PC-9 (cell line): ENCODE measurements around the gene EAF1.

Experiments
- CTCF ChIP-seq: fragments of 200-600 bp; sonication (generic); conservative IDR thresholded peaks from 2 replicates; pipeline ENCODE4 v1.6.1; 2017; ENCODE audit warnings: mixed run types, antibody characterized with exemption, mild to moderate bottlenecking, moderate library complexity
- EZH2 ChIP-seq: fragments of 200-600 bp; sonication (generic); IDR thresholded peaks from 2 replicates; pipeline ENCODE4 v1.8.0; 2017; ENCODE audit warnings: antibody characterized with exemption, low read depth

- TF ChIP-seq CTCF (no peak), EZH2 (no peak)
Observed at GRCh38 chr3:15470849-15471248, 43.5 kb downstream of the EAF1 start.
